ENCODE measurements around the gene PLEKHG3. TPM values are rescaled to one million over a fixed set of nuclear protein-coding genes. Genes with fewer than 3 reads are reported as not detected.

The PLEKHG3 gene
- total and polyA plus RNA-seq, 7 donors = 1.9 to 8.2 (median 5.2) TPM

DNA sequence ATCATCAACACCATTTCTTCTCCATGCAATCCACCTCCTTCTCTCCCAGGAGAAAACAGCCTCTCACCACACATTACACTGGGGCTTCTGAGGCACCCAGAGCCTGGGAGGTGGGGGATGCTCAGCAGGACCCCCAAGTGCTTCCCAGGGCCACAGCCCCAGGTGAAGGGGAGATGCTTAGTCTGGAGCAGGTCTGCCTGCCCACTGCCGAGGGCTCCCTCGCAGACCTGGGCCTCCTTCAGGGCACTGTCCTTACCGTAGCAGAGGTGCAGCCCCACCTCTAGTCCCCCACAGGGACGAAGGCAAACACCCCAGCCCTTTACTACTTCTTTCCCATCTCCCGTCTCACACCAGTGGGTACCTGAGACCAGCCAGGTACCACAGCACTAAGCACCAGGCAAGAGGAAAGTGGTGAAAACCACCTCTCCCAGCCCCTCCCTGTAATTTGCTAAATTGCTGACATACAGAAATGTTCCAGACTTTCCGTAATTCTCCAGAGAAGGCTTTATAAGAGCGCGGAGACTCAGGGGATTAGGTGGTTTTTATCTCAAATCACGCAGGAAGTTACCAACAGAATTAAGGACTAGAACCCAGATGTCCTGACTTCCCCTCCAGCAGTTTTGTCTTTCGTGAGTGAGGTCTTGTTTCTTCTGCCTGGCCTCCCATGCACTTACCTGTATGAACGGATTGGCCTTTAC is 59.0 kb downstream of the PLEKHG3 start:
- intact Hi-C loops (cut with DNase I) = no loop called here
- 77 to 87% (median 79%) methylated on average over 11 of the region's 11 CpGs for WGBS, 3 donors
- TF ChIP-seq, protein P1, sequence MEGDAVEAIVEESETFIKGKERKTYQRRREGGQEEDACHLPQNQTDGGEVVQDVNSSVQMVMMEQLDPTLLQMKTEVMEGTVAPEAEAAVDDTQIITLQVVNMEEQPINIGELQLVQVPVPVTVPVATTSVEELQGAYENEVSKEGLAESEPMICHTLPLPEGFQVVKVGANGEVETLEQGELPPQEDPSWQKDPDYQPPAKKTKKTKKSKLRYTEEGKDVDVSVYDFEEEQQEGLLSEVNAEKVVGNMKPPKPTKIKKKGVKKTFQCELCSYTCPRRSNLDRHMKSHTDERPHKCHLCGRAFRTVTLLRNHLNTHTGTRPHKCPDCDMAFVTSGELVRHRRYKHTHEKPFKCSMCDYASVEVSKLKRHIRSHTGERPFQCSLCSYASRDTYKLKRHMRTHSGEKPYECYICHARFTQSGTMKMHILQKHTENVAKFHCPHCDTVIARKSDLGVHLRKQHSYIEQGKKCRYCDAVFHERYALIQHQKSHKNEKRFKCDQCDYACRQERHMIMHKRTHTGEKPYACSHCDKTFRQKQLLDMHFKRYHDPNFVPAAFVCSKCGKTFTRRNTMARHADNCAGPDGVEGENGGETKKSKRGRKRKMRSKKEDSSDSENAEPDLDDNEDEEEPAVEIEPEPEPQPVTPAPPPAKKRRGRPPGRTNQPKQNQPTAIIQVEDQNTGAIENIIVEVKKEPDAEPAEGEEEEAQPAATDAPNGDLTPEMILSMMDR (IDR thresholded peaks at IDR 0.05) = no peak

DNA sequence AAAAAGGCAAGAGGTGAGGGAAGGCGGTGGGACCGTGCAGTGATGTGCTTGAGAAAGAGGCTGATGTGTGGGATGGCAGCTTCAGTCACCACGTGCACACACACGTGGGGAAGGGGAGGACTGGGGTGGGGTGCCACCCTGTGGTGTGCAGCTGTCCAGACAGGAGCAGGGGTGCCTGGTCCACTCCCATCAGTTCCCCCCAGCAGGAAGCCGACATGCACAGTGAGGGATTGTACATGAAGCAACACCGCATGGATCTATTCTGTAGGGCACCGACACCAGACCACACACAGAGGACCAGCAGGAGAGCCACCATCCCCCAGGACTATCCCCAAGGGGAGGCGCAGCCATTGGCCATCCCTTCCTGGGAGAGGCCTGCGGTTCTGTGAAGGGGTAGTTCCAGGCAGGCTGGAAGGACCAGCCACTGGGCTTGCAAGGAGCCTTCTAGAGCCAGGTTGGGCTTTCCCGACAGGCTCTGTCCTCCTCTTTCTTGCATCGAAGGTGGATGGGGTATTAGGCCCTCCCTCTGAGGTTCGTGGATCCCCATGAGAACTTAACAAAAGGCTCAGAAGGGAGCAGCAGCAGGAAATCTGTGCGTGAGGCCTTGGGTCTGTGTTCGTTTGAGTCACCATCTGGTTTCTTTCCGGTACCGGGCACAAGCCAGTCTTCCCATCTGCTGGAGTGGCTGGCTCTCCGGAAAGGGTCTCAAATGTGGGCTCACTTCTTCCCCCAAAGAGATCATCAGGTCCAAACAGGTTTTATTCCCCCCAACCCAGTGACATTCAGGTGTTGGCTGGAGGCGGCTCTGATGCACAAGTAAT is 59.8 kb downstream of the PLEKHG3 start:
- TF ChIP-seq, protein P1 (IDR thresholded peaks at IDR 0.05) = no peak
- DNase-seq = no peak
- Histone ChIP-seq H3K27ac (peak overlapping the region; percentile 58), H3K27me3 (ENCODE audit: insufficient read depth in 3 of 3, low read length in 2 of 3) (no peaks in the 10 kb centered on the region), H3K36me3 (ENCODE audit: insufficient read depth in 1 of 2, low read depth in 1 of 2) (peaks cover 0 to 79% of the 10 kb centered on the region in 2 donors), H3K4me3 (peak overlapping the region; percentile 29), H3K4me1 (peaks cover 25% of the 10 kb centered on the region), H3K9me3 (no peaks in the 10 kb centered on the region)
- 53 to 68% (median 54%) methylated on average over 18 of the region's 18 CpGs for WGBS, 3 donors
- ATAC-seq = no peak
- intact Hi-C loops (cut with DNase I) = loop anchor here (1.0 to 2.0 kb wide), 2 partner anchors 90 to 91 kb away; no protein-coding TSS in a partner anchor

More for the DNA sequence above, 59.0 kb downstream of the PLEKHG3 start:
- H3K27ac ChIP-seq = peak overlapping the region; percentile 82
- DNase-seq (no peak), ATAC-seq (no peak)
- H3K4me3 ChIP-seq = no peak overlapping the region
- H3K4me1 ChIP-seq = peaks cover 33% of the 10 kb centered on the region
- H3K36me3 ChIP-seq (ENCODE audit: insufficient read depth in 1 of 2, low read depth in 1 of 2) = peaks cover 0 to 71% of the 10 kb centered on the region in 2 donors
- no peaks in the 10 kb centered on the region for H3K9me3 ChIP-seq
- H3K27me3 ChIP-seq (ENCODE audit: insufficient read depth in 3 of 3, low read length in 2 of 3) = no peaks in the 10 kb centered on the region

DNA sequence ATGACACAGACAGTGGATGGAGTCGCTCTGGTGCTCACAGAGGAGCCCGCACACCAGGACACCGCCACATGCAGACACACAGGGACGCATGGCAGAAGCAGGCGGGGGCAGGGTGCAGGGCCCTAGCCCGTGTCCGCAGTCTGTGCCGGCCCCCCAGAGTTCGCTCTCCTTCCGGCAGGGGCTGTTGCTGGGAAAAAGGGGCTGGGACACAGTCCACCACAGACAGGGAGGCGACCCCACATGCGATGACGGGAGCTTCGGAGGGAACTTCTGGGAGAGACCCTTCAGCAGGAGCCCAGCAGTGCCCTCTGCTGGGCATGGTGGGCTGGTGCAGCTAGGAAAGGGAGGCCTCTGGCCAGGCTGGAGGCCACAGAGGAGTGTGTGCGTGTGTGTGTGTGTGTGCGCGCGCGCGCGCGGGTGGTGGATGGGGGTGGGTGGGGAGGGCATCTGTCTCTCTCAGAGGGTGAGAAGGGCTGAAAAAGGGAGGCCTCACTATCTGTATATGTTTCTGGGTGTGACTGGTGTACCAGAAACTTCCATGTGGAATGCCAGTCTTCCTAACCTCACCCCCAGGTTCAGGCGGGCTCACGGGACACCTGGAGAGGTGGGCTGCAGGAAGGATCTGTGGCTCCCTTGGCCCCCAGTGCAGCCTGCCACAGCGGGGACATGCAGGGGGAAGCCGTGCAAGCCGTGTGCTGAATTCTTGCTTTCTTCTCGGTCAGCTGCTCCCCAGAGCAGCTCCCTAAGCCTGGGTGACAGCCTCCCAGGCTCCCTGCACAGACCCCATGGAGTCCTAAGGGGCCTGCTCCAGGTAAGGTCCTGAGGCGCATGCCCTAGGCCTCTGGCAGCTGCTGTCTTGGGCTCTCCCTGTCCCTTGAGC is 60.7 kb downstream of the PLEKHG3 start:
- H3K9me3 ChIP-seq = no peaks in the 10 kb centered on the region
- intact Hi-C loops (cut with DNase I) = loop anchor here (1.0 to 2.0 kb wide), 2 partner anchors 91 to 92 kb away; no protein-coding TSS in a partner anchor
- DNase-seq = peak; percentile 72 to 85
- H3K4me1 ChIP-seq = peaks cover 20% of the 10 kb centered on the region
- no peaks in the 10 kb centered on the region for H3K27me3 ChIP-seq (ENCODE audit: insufficient read depth in 3 of 3, low read length in 2 of 3)
- H3K36me3 ChIP-seq (ENCODE audit: insufficient read depth in 1 of 2, low read depth in 1 of 2) = peaks cover 0 to 81% of the 10 kb centered on the region in 2 donors
- H3K4me3 ChIP-seq = peak overlapping the region; percentile 29
- 40 to 51% (median 42%) methylated on average over 24 to 29 of the region's 29 CpGs for WGBS, 3 donors
- H3K27ac ChIP-seq = peak overlapping the region; percentile 58
- peak; percentile 35 to 67 (median 40) for ATAC-seq
- TF ChIP-seq, protein P1 (IDR thresholded peaks at IDR 0.05) = peak; percentile 76

DNA sequence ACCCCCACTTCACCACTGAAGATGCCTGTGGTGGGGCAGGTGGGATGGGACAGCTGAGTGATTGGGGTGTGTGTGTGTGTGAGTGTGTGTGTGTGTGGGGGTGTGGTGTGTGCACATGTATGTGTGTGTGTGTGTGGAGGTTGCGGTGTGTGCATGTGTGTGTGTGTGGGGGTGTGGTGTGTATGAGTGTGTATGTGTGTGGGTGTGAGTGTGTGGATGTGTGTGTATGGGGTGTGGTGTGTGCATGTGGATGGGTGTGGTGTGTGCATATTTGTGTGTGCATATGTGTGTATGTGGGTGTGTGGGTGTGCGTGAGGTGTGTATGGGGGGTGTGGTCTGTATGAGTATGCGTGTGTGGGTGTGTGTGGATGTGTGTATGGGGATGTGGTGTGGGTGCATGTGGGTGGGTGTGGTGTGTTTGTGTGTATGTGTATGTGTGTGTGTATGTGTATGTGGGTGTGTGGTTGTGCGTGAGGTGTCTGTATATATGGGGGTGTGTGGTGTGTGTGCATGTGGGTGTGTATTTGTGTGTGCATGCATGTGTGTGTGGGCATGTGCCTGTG is 61.6 kb downstream of the PLEKHG3 start:
- ATAC-seq (peak in 3 of 4 donors; percentile 2 to 4 (median 3)), DNase-seq (no peak)
- no peaks in the 10 kb centered on the region for H3K27me3 ChIP-seq (ENCODE audit: insufficient read depth in 3 of 3, low read length in 2 of 3)
- no peak overlapping the region for H3K27ac ChIP-seq
- WGBS, 3 donors = 94 to 98% (median 96%) methylated on average over 4 of the region's 4 CpGs
- no peak overlapping the region for H3K4me3 ChIP-seq
- H3K36me3 ChIP-seq (ENCODE audit: insufficient read depth in 1 of 2, low read depth in 1 of 2) = peaks cover 0 to 83% of the 10 kb centered on the region in 2 donors
- H3K9me3 ChIP-seq = no peaks in the 10 kb centered on the region
- TF ChIP-seq, protein P1 (IDR thresholded peaks at IDR 0.05) = no peak
- intact Hi-C loops (cut with DNase I) = loop anchor here in 1 of 2 donors (2.0 kb wide), 1 partner anchor 93 kb away; no protein-coding TSS in a partner anchor
- peaks cover 20% of the 10 kb centered on the region for H3K4me1 ChIP-seq
